A172 (cell line): Measurements from ENCODE around the gene HIGD1C. TPM values are rescaled to one million over a fixed set of nuclear protein-coding genes. Genes with fewer than 3 reads are reported as not detected.
A peak's percentile ranks its signal among the peaks of the same experiment; 100 is the strongest.
"Not testable (repeated sequence)": the region's sequence is repeated elsewhere in the genome, so short reads cannot be mapped to it uniquely, and the experiment has no call there.

Experiments
- DNase-seq: peaks from one replicate; pipeline ENCODE4 v3.0.0-alpha.2; 2015; ENCODE audit warnings: low spot score
- total RNA-seq: library from RNA; depleted of rRNA; stranded (reverse); fragments of >200 nt; shearing (Covaris generic); gene quantifications from 2 replicates; pipeline ENCODE4 v1.2.3, GENCODE V29; 2014; rRNA removed

Gene HIGD1C
- not detected in 2 replicates for total RNA-seq

- no peak for DNase-seq
Observed at GRCh38 chr12:50952510-50952909, at the start of gene HIGD1C. Gene HIGD1C, plus strand, starts transcription at chr12:50952544. Its CDS starts 1,455 bp downstream, at chr12:50953999.

GRCh38 chr12:50908479-50908878 lies 43.9 kb upstream of the HIGD1C start:
- not testable (repeated sequence) for DNase-seq

DNA sequence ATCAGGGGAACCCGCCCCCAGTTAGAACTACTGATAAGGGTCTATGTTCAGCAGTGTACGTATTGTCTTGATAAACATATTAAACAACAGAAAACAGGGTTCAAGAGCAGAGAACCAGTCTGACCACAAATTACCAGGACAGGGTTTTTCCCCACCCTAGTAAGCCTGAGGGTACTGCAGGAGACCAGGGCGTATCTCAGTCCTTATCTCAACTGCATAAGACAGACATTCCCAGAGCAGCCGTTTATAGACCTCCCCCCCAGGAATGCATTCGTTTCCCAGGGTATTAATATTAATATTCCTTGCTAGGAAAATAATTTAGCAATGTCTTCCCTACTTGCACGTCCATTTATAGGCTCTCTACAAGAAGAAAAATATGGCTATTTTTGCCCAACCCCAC lies 40.0 kb upstream of the HIGD1C start:
- not testable (repeated sequence) for DNase-seq

DNA sequence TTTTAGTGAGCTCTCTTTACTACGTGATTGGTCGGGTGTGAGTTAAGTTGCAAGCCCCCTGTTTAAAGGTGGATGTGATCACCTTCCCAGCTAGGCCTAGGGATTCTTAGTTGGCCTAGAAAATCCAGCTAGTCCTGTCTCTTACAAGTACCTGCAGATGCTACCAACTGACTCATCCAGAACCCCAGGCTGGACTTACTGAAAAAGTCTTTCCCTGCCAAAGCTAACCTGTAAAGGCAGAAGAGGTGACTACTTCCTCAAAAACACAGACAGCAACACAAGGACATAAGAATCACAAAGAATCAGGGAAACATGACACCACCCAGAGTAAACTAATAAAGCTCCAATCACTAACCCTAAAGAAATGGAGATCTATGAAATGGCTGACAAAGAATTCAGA lies 39.1 kb upstream of the HIGD1C start:
- no peak for DNase-seq

DNA sequence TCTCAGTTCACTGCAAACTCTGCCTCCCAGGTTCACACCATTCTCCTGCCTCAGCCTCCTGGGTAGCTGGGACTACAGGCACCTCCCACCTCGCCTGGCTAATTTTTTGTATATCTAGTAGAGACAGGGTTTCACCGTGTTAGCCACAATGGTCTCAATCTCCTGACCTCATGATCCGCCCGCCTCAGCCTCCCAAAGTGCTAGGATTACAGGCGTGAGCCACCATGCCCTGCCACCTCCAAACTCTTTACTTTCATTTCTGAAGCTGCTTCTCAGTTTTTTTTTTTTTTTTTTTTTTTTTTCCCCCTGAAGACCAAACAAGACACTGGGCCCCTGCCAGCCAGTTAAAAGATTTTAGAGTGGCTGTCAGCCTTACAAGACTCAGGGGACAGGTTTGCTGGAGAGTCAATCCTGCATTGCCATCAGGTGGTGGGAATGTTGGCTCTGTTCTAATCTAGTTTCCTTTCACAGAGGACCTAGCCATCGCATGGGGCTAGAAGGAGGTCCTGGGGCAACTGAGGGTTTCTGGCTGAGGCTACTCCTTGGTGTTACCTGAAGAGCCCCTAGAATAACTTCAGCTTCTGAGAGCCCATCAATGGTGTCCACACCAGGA lies 37.4 kb upstream of the HIGD1C start:
- DNase-seq, result no peak

DNA sequence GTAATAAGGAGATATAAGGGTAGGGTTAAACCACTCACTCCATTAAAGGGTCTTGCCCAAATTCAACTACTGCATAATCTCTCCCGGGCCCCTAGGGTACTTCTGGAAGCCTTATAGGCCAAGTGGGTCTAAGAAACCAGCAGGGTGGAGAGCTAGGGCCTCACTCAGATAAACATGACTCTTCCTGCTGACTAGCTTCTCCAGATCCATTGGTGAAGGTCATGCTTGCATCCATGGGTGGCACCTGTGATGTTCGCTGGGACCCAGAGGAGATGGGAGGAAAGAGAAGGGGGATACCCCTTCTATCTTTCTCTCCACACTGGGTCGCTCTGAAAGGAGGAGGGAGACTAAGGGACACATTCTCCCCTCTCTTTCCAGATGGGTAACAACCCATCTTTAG lies 36.1 kb upstream of the HIGD1C start:
- no peak for DNase-seq

- DNase-seq, result no peak
Observed at GRCh38 chr12:50918584-50919316, 33.6 kb upstream of the HIGD1C start.

DNA sequence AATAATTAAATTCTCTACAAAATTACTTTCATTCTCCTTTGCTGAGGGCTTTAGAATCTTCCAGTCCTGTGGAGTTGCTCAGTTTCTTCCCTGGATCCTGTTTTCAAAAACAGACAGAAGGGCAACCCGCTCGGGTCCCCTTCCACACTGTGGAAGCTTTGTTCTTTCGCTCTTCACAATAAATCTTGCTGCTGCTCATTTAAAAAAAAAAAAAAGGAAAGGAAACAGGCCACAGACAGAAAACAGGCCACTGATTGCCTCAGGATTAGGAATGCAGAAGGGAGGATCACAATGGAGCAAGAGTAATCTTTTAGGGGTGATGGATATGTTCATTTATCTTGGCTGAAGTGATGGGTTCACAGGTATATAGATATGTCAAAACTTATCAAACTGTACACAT lies 29.5 kb upstream of the HIGD1C start:
- no peak for DNase-seq

- DNase-seq, result no peak
Observed at GRCh38 chr12:50923361-50924130, 28.8 kb upstream of the HIGD1C start.

DNA sequence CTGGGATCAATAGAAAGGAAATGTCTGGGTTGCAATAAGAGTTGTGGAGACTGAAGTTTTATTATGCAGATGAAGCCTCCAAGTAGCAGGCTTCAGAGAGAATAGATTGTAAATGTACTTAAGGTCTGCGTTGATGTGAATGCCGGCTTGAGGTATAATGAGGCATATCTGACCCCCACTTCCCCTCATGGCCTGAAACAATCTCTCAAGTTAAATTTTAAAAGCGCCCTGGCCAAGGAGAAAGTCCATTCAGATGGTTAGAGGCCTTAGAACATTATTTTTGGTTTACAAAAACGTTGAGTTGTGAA lies 28.3 kb upstream of the HIGD1C start:
- no peak for DNase-seq

DNA sequence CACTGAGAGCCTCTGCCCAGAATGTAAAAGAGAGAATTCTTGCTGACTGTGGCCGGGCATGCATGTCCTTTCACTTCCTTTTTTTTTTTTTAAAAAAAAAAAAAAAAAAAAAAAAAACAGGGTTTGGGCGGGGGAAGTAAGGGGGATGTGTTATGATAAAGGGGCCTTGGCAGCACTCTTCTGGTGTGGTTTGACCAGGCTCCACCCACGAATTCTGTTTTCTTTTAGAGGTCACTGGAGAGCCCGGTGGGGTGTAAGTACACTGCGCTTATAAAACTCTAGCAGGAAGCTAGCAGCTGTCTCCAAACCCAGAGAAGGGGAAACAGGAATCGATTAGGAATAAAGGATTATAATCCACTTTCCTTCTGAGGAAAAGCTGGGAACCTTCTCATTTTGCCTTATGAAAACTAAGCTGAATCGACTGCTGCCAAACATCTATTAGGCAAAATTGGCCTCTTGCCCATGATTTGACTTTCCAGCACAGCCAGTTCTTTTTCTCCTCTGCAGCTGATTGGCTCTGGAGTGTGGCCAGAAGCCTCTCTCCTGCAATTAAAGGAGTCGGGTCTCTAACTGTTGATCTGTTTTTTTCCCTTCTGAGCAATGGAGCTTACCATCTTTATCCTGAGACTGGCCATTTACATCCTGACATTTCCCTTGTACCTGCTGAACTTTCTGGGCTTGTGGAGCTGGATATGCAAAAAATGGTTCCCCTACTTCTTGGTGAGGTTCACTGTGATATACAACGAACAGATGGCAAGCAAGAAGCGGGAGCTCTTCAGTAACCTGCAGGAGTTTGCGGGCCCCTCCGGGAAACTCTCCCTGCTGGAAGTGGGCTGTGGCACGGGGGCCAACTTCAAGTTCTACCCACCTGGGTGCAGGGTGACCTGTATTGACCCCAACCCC lies 27.7 kb upstream of the HIGD1C start:
- DNase-seq, result peak; percentile 50

DNA sequence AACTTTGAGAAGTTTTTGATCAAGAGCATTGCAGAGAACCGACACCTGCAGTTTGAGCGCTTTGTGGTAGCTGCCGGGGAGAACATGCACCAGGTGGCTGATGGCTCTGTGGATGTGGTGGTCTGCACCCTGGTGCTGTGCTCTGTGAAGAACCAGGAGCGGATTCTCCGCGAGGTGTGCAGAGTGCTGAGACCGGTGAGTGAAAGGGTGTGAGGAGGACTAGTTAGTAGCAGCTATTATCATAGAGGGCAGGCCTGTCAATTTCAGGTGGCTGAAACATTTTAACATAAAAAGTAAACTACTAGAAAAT lies 27.0 kb upstream of the HIGD1C start:
- no peak for DNase-seq

DNA sequence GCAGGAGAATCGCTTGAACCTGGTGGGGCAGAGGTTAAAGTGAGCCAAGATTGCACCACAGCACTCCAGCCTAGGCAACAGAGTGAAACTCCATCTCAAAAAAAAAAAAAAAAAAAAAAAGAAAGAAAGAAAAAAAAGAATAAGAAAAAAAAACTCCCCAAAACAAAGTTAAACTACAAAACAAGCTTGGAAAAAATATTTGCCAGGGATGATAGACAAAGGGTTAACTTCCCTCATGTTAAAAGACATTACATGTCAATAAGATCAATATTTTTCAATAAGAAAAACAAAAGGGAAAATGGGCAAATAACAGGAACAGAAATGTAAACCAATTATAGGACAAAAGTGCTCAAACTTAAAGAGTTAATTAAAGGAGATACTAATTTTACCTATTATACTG lies 26.4 kb upstream of the HIGD1C start:
- DNase-seq, result no peak

- DNase-seq, result no peak
Observed at GRCh38 chr12:50926415-50926814, 25.9 kb upstream of the HIGD1C start.

DNA sequence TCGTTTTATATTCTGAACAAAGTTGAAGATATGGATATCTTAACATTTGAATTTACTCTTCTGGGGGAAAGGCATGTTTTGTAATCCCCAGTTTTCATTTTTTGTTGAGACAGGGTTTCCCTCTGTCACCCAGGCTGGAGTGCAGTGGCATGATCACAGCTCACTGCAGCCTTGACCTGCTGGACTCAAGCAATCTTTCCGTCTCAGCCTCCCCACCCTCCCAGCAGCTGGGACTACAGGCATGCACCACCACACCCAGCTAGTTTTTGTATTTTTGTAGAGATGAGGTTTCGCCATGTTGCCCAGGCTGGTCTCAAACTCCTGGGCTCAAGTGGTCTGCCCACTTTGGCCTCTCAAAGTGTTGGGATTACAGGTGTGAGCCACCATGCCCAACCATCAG lies 25.4 kb upstream of the HIGD1C start:
- DNase-seq, result not testable (repeated sequence)

DNA sequence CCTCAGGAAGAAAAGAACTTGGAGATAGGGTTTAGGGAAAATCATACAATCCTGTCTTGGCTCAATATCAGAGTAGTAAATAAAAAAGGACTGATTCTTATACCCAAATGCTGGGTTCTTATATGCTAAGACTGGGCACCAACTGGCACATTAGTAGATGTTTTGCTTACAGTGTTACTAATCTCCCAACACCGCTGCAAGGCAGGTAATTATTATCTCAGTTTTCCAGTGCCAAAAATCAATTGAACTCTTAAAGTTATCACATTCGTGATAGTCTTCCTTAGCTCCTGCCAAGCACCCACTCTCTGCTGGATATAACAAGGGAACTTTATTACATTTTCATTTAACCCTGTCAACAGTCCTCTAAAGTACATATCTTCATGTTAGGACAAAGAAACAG lies 25.0 kb upstream of the HIGD1C start:
- DNase-seq, result no peak

DNA sequence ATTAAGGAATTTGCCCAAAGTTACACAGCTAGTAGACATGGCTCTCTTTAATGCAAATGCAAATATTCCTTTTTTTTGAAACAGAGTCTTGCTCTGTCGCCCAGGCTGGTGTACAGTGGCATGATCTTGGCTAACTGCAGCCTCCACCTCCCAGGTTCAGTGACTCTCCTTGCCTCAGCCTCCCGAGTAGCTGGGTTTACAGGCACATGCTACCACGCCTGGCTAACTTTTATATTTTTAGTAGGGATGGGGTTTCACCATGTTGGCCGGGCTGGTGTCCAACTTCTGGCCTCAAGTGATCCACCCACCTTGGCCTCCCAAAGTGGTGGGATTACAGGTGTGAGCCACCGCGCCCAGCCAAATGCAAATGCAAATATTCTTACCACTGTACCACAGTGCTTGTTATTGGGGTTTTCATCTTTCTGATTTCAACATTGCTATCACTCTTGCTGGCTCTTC lies 24.5 kb upstream of the HIGD1C start:
- no peak for DNase-seq

GRCh38 chr12:50928392-50928791 lies 24.0 kb upstream of the HIGD1C start:
- no peak for DNase-seq

- DNase-seq, result no peak
Observed at GRCh38 chr12:50929831-50930230, 22.5 kb upstream of the HIGD1C start.

GRCh38 chr12:50930477-50930876 lies 21.9 kb upstream of the HIGD1C start:
- not testable (repeated sequence) for DNase-seq

DNA sequence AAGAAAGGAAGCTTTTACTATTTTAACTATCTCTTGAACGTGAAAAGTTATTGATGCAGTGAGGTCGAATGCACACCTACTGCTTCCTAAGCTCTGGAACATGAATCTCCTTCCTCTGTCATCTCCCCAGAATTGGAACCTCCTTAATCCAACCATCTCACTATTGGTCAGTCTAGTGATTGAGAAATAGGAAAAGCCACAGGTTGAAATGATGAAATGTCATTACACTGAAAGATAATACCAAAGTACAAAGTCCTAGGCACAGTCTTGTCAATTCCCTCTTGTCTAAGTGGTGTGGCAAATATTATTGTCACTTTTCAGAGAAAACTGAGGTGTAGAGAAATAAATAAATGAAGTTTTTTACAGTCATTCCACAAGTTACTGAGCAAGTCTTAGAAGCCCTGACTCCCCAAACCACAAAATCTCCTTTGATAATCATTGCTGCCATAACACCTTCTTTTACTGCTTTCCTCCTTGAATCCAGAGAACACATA lies 19.5 kb upstream of the HIGD1C start:
- DNase-seq, result no peak
